HUES64 (cell line): ENCODE measurements around the gene C1QTNF9B.
A peak's percentile ranks its signal among the peaks of the same experiment; 100 is the strongest.

Source experiments
- H3K27ac ChIP-seq: 2 replicates; pipeline ENCODE4 v1.7.0; 2013; ENCODE audit warnings: low read depth, low read length, inconsistent platforms
- H3K27me3 ChIP-seq: 2 replicates; pipeline ENCODE4 v1.6.1; 2013; ENCODE audit warnings: mild to moderate bottlenecking, low read length; ENCODE audit not compliant: insufficient read depth
- H3K36me3 ChIP-seq: 2 replicates; pipeline ENCODE4 v1.6.1; 2013; ENCODE audit warnings: mild to moderate bottlenecking, low read length; ENCODE audit not compliant: insufficient read depth
- H3K4me1 ChIP-seq: 2 replicates; pipeline ENCODE4 v1.6.1; 2013; ENCODE audit warnings: mild to moderate bottlenecking, low read length, moderate library complexity; ENCODE audit not compliant: insufficient read depth
- H3K4me3 ChIP-seq: 2 replicates; pipeline ENCODE4 v1.5.1; 2013; ENCODE audit warnings: mild to moderate bottlenecking, low read length, moderate library complexity
- H3K9ac ChIP-seq: 2 replicates; pipeline ENCODE4 v1.6.1; 2013; ENCODE audit warnings: mild to moderate bottlenecking, low read depth, low read length
- H3K9me3 ChIP-seq: 2 replicates; pipeline ENCODE4 v1.6.1; 2013; ENCODE audit warnings: low read depth, low read length; ENCODE audit not compliant: insufficient read depth
- WGBS: fragments of 150-250, 120-280 bp; methylation state at CpG from one replicate; pipeline ENCODE4 v1.1.7; 2013; ENCODE audit warnings: missing lambda C conversion rate; 5-methylcytosine and 5-hydroxymethylcytosine counted together

C1QTNF9B gene

DNA sequence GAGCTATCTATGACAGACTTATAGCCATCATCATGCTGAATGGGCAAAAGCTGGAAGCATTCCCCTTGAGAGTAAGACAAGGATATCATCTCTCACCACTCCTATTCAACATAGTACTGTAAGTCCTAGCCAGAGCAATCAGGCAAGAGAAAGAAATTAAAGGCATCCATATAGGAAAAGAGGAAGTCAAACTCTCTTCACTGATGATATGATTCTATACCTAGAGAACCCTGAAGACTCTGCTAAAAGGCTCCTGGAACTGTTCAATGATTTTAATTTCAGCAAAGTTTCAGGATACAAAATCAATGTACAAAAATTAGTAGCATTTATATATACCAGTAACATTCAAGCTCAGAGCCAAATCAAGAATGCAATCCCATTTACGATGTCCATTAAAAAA is 21.7 kb upstream of the C1QTNF9B start:
- Histone ChIP-seq H3K9me3 (no peaks in the 10 kb centered on the region), H3K4me3 (no peak overlapping the region), H3K27ac (no peak overlapping the region), H3K27me3 (no peaks in the 10 kb centered on the region), H3K4me1 (peaks cover 13% of the 10 kb centered on the region), H3K9ac (no peak overlapping the region), H3K36me3 (no peaks in the 10 kb centered on the region)
- WGBS = 100% methylated on average over 1 of the region's 1 CpG

DNA sequence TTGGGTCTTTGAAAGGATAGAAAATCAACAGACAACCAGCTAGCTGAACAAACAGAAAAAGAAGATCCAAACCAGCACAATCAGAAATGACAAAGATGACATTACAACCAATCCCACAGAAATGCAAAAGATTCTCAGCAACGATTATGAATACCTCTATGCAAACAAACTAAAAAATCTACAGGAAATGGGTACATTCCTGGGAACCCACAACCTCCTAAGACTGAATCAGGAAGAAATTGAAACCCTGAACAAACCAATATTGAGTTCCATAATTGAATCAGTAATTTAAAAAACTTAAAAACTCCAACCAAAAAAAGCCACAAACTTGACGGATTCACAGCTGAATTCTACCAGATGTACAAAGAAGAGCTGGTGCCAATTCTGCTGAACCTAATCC is 20.9 kb upstream of the C1QTNF9B start:
- H3K4me3 ChIP-seq = no peak overlapping the region
- no peak overlapping the region for H3K9ac ChIP-seq
- H3K27ac ChIP-seq = no peak overlapping the region
- no peaks in the 10 kb centered on the region for H3K9me3 ChIP-seq
- H3K27me3 ChIP-seq = no peaks in the 10 kb centered on the region
- peaks cover 13% of the 10 kb centered on the region for H3K4me1 ChIP-seq
- H3K36me3 ChIP-seq = no peaks in the 10 kb centered on the region
- 91% methylated on average over 2 of the region's 2 CpGs for WGBS

DNA sequence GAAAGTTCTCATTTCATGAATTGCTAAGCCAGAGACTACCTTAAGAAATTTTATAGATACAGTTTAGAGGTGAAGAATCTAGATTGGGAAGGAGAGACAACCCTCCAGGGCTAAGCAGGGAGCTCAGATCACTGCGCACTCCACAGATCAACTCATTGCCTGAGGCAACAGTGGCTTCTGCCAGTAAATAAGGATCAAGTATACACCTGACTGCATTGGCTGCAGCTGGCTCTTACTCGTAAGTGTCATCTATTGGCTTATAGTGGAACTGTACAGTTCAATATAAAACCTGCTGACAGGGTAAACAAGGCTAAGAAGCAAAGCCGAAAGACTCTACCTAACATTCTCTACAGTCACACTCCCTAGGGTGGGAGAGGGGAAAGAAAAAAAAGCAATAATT is 18.0 kb upstream of the C1QTNF9B start:
- Histone ChIP-seq H3K4me1 (peaks cover 13% of the 10 kb centered on the region; the same call in 1 of the 2 replicates), H3K27me3 (no peaks in the 10 kb centered on the region), H3K9me3 (no peaks in the 10 kb centered on the region), H3K9ac (no peak overlapping the region), H3K4me3 (no peak overlapping the region), H3K27ac (no peak overlapping the region), H3K36me3 (no peaks in the 10 kb centered on the region)
- WGBS = 88% methylated on average over 2 of the region's 3 CpGs

DNA sequence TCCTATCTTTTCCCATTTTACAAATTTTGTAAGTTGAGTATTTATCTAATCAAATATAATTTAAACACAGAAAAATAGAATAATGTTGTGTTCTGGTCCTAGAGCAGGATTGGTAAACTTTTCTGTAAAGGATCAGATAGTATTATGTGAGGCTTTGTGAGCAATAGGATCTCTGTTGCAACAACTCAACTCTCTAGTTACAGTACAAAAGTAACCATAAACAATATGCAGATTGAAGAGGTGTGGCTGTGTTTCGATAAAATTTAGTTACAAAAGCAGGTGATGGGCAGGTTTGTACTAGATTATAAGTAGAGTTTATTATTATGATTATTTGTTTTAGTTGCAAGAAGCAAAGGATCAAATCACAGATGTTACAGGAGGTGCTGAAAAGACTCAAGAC is 15.2 kb upstream of the C1QTNF9B start:
- Histone ChIP-seq H3K27me3 (no peaks in the 10 kb centered on the region), H3K9ac (no peak overlapping the region), H3K36me3 (no peaks in the 10 kb centered on the region), H3K4me3 (no peak overlapping the region), H3K9me3 (no peaks in the 10 kb centered on the region), H3K27ac (no peak overlapping the region), H3K4me1 (peaks cover 16% of the 10 kb centered on the region; the same call in 1 of the 2 replicates)
- 74% methylated on average over 1 of the region's 1 CpG for WGBS

DNA sequence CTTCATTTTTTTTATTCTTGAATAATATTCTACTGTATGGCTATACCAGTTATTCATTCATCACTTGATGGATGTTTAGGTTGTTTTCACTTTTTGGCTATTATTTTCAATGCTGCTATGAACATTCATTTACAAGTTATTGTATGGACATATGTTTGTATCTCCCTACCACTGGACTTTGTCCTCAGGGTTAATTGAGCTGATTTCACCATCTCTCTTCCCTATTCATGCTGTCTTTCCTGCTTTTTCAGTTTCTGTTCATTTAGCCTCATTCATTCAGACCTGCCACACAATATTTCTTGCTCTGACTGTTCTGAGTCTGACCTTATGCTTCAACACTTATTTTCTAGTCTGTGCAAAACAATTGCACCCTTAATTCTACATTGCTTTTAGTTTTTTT is 12.3 kb upstream of the C1QTNF9B start:
- H3K27me3 ChIP-seq = peaks cover 1% of the 10 kb centered on the region; the same call in 1 of the 2 replicates
- no peak overlapping the region for H3K4me3 ChIP-seq
- no peak overlapping the region for H3K27ac ChIP-seq
- H3K36me3 ChIP-seq = no peaks in the 10 kb centered on the region
- H3K4me1 ChIP-seq = peaks cover 16% of the 10 kb centered on the region; the same call in 1 of the 2 replicates
- no peak overlapping the region for H3K9ac ChIP-seq
- H3K9me3 ChIP-seq = no peaks in the 10 kb centered on the region

DNA sequence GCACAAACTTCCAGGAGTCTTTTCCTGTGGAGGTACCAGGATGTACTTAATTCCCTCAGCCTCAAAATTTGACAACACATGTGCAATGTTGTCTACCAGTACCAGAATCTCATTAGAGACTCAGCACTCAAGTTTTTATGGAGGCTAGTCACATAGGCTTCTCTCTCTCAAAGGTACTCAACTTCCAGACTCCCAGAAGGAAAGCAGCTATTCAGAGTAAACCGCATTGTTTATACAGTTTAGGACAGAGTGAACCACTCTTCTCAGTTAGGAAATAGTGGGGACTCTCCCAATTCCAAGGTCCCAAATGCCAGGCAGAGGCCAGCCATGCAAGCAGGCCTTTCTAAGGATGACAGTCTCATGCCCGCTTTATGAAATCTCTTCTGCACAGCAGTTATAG is 8.5 kb upstream of the C1QTNF9B start:
- H3K4me1 ChIP-seq = peaks cover 8% of the 10 kb centered on the region; the same call in 1 of the 2 replicates
- H3K4me3 ChIP-seq = no peak overlapping the region
- H3K9ac ChIP-seq = no peak overlapping the region
- no peaks in the 10 kb centered on the region for H3K36me3 ChIP-seq
- H3K27me3 ChIP-seq = peaks cover 31% of the 10 kb centered on the region
- no peaks in the 10 kb centered on the region for H3K9me3 ChIP-seq
- 100% methylated on average over 2 of the region's 2 CpGs for WGBS
- no peak overlapping the region for H3K27ac ChIP-seq

DNA sequence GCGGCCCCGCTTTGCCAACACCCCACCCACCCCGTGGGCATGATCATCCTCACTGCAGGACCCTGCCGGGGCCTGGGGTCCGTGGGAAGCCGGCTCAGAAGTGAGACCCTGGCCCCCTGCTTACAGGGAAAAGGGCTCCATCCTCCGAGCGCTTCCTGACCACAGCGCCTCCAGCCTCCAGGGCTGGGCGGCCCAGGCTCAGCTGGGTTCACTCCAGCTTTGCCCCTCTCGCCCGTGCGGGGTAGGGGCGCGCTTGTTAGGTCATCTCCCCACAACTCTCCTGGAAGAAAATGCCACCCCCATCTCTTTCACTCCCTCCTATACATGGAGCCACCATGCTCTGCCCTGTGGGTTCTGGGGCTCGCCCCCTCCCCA is 6.6 kb upstream of the C1QTNF9B start:
- Histone ChIP-seq H3K36me3 (no peaks in the 10 kb centered on the region), H3K4me3 (peak overlapping the region; percentile 52), H3K27ac (no peak overlapping the region), H3K4me1 (0 out of 2 replicates have a peak, but pooled peaks cover 3% of the 10 kb centered on the region), H3K9me3 (no peaks in the 10 kb centered on the region), H3K9ac (no peak overlapping the region), H3K27me3 (peaks cover 31% of the 10 kb centered on the region)
- 58% methylated on average over 16 of the region's 16 CpGs for WGBS

DNA sequence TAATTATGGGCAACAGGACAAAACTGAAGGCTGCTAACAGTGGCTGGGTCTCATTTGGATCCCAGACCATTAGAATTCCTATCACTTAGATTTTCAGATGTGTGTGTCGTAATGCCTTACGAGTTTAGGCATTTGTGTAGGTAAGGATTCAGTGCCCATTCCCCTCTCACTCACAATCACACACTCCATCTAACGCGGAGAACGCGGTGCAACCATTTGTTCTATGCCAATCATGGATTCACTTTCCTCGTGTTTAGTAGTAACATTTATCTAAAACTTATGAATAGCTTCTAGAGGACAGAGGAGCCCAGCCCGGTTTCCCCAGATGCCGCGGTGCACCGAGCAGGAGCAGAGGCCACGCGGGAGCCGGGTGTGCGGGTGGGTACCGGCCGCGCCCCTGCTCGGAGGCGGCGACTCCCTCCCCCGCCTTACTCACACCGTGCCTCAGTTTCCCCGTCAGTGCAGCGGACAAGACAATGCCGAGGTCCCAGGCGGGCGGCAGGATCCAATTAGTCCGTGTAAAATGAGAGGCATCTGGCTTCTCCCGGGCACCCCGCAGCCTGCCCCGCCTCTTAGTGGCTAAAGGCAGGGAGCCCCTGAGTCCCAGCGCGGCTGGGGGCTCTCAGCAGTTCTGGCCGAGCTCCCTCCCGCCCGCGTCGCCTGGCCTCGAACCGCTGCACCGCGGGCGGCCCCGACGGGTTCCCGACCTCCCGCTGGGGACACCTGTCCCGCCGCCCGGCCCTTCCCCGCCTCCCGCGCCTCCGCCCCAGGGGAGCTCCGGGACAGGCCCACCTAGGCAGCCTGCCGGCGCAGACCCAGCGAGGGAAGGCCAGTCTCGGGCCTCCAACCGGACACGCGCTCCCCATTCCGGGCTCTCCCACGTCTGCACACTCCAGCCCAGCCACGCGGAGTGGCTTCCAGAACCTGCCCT is 5.9 kb upstream of the C1QTNF9B start:
- H3K27ac ChIP-seq = no peak overlapping the region
- H3K9me3 ChIP-seq = no peaks in the 10 kb centered on the region
- H3K4me1 ChIP-seq = 0 out of 2 replicates have a peak, but pooled peaks cover 3% of the 10 kb centered on the region
- 60% methylated on average over 65 of the region's 67 CpGs for WGBS
- H3K9ac ChIP-seq = no peak overlapping the region; the same call in 1 of the 2 replicates
- H3K36me3 ChIP-seq = no peaks in the 10 kb centered on the region
- peaks cover 31% of the 10 kb centered on the region for H3K27me3 ChIP-seq
- H3K4me3 ChIP-seq = peak overlapping the region; percentile 52

DNA sequence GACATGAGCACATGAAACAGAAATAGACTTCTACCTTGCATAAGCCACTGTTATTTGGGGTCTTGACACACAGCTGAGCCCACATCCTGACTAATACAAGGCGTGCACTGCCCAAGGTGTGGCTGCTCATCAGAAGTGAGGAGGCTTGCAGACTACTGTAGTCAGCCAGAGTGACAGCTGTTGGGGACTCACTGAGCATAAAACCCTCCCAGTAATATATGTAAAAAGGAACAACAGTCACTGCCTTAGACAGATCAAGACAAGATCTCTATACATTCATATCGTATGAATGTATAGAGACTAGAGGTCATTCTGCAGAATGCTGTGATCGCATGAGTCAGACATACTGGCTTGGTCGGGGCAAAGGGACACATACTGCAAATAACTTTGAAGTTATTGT is 4.1 kb upstream of the C1QTNF9B start:
- Histone ChIP-seq H3K27me3 (peaks cover 31% of the 10 kb centered on the region), H3K9me3 (no peaks in the 10 kb centered on the region), H3K27ac (no peak overlapping the region), H3K9ac (no peak overlapping the region), H3K4me3 (no peak overlapping the region), H3K36me3 (no peaks in the 10 kb centered on the region), H3K4me1 (0 out of 2 replicates have a peak, but pooled peaks cover 3% of the 10 kb centered on the region)
- 97% methylated on average over 4 of the region's 4 CpGs for WGBS

DNA sequence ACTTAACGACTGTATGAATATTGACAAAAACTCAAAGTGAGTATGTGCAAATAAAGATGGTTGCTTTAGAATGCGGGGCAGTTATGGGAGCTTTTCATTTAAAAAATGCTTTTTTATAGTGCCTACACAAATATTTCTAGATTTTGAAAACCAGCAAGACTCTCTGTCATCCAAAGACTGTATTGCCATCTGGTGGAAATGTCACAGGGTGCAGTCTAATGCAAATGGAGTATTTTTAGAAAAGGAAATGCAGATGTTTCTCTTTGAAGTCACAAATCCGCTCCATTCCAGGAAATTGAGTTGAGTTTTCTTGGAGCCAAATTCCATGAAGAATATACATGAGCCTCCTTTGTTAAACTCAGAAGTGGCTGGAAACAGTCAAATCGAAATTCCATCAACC is 2.3 kb upstream of the C1QTNF9B start:
- Histone ChIP-seq H3K9ac (no peak overlapping the region), H3K4me1 (0 out of 2 replicates have a peak, but pooled peaks cover 3% of the 10 kb centered on the region), H3K27me3 (peaks cover 30% of the 10 kb centered on the region), H3K9me3 (no peaks in the 10 kb centered on the region), H3K4me3 (no peak overlapping the region), H3K36me3 (no peaks in the 10 kb centered on the region), H3K27ac (no peak overlapping the region)
- 61% methylated on average over 4 of the region's 4 CpGs for WGBS

DNA sequence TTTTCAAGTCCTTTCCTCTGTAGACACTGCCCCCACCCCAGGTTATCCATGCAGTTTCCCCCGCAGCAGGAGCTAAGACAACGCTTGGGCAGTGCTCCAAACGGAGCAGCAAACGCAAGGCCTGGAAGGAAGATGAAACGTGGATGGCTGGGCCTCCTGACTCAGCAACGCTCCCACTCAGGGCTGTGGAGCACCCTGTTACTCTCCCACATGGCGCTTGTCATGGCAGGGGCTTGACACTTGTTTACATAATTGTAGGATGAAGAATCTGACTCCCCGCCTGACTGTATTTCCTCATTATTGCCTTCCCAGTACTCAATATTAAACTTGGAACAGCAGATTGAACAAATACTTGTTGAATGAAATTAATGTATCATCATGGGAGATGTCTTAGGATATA is 799 bp upstream of the C1QTNF9B start:
- no peak overlapping the region for H3K27ac ChIP-seq
- H3K4me1 ChIP-seq = 0 out of 2 replicates have a peak, but pooled peaks cover 2% of the 10 kb centered on the region
- peaks cover 15% of the 10 kb centered on the region for H3K27me3 ChIP-seq
- no peak overlapping the region for H3K4me3 ChIP-seq
- H3K9me3 ChIP-seq = no peaks in the 10 kb centered on the region
- H3K36me3 ChIP-seq = no peaks in the 10 kb centered on the region
- WGBS = 83% methylated on average over 7 of the region's 8 CpGs
- no peak overlapping the region for H3K9ac ChIP-seq
